NCI-H2171 (cell line): ENCODE measurements around the gene AMBP.

Experiments used
- DNase-seq: peaks from one replicate; lab custom pipeline; 2025; lab: John Stamatoyannopoulos, UW

AMBP gene

DNA sequence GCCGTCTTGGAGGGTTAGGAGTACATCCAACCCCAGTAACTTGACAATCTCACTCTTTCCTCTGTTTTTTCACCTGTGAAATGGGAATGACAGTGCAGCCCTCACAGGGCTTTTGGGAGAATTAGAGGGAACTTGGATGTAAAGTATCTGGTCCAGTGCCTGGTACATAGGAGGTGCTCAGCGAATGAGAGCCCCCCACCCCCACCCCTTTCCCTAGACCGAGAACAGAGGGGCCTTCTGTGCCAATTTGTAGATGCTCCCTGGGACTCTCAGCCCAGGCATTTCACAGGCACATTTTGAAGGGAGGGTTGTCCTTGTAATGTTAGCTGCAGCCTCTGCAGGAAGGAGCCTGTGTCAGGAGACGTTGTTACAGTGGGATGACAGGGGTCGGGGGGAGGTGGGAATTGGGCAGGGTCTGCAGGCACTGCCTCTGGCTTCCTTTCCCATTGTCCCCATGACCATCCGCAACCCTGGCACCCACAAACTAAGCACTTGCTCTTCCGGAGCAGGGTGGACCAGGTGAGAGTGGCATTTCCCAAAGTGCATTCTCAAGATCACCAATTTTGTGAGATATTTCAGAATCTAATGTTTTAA lies 47.0 kb downstream of the AMBP start:
- DNase-seq = no peak

- DNase-seq = no peak
Measured at GRCh38 chr9:114030364-114030763, 47.7 kb downstream of the AMBP start.

DNA sequence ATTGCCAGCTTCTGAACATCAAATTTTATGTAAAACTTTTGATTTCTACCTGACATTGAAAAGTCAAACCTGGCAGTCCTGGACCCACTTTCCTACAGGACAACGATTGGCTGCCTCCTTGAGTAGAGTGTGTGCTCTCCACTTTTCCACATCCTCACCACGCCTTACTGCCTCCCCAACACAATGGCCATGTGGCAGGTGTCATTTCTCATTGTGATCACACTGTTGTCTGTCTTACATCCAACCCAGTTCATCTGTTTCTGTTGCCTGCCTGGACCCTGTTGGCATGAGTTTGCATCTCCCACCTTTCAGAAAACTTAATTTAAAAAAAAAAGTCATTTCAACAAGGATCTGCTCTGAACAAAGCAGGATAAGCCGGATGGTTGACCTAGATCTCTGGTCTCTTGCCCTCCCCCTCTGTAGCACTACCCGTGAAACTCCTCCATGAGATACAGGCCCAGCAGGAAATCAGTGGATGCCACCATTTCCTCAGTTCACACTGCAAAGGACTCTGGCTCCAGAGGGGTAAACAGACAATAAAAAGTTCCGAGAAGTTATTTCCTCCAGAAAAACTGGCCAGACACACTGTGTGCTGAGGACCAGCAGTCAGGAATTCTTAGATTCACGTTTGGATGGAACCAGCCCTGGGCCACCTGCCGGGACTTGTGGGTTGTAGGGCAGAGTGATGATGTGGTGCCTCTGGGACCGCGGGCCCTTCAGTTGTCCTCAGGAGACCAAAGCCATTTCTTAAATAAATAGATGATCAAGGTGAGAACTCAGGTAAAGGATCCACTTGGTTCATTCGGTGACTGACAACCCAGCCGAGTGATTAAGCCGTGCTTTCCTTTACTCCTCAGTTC lies 48.6 kb downstream of the AMBP start:
- DNase-seq = no peak

GRCh38 chr9:114028646-114029045 lies 49.5 kb downstream of the AMBP start:
- DNase-seq = no peak

DNA sequence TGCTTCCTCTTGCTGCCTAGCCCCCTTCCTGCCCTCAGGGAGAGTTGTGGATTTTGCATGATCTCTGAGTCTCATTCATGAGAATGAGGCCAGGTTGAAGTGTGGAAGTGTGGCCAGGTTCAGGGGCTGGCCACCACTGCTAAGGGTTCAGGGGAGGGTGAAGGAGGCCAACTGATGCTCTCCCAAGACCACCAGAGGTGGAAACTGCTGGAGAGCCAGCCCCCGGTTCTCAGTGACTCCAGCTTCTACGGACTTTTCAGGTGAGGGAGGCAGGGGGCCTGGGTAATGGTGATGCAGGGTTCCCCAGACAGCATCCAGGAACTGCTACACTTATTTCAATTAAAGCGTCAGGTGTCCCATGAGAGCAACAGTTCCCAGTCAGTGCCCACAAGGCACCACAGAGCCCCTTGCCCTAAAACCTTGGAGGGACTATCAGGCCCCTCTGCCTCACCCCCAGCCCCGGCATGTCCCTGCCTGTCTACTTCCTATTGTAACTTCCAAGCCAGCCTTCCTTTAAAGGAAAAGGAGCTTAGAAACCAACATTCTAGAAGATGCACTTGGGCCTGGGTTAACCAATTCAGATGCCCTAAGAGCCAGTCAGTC lies 50.1 kb downstream of the AMBP start:
- DNase-seq = no peak

DNA sequence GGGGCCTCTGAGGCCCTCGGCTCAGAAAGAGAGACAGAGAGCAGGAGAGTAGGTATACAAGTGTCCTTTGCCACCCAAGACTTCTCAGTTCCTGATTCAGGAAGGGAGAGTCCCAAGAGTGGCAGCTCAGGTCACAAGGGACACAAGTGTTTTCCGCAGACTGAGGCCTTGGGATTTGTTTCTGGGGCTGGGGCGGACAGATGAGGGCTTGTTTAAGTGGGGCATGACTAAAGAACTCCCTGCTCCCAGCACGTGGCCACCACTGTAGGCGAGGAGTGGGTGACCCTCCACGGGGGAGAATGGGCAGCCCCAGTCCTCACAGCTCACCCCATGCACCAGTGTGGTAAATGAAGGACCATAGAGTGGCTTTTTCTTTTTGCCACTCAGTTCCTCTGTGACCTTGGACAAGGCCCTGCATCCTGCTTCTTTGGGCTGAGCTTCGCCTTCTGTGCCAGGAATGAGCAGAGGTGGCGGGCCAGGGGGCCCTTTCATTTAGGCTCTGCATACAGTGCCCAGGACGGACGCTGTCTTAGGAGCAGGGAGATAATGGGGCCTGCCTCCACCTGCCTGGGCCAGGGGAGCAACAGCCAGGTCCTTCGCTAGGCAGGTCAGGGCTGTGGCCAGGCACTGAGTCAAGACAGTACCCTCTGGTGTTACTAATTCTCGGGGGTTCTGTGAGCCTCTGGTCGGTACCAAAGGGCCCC lies 50.8 kb downstream of the AMBP start:
- no peak for DNase-seq

GRCh38 chr9:114026335-114026734 lies 51.8 kb downstream of the AMBP start:
- no peak for DNase-seq

- no peak for DNase-seq
Measured at GRCh38 chr9:114025760-114026159, 52.3 kb downstream of the AMBP start.

DNA sequence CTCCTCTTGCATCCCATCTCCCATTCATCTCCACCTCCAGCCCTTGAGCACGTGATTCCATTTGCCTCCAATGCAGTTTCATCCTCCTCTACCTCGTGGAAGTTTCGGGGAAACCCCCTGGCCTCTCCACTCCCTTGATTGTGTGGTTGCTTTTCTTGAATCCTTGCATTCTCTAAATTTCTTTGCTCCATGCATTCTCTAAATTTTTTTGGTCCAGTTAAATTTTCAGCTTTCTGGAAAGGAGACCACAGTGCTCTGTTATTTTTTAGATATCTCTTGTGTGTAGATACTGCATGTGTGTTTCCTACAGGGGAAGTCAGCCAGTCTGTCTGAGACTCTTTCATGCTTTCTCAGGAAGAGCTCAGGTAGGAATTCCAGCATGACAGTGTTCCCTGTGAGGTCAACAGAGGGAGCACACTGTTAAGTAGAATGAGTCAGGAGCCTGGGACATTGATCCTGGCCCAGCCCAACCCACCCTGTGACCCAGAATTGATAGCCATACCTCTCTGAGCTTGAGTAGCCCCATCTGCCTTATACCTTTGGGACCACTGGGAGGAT lies 52.8 kb downstream of the AMBP start:
- DNase-seq = no peak

- DNase-seq = no peak
Measured at GRCh38 chr9:114023961-114024360, 54.1 kb downstream of the AMBP start.

DNA sequence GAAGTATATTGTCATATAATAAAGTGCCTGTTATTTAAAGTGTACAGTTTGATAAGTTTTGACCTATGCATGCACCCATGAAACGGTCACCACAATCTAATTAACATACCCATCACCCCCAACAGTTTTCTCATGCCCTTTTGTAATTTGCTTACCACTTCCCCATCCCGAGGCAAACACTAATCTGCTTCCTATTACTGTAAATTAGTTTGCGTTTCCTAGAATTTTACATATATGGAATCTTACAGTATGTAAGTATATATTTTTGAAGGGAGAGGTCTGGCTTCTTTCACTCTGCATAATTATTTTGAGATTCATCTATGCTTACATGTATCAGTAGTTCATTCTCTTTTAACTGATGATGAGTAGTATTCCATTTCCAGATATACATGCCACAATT lies 56.5 kb downstream of the AMBP start:
- DNase-seq = no peak

DNA sequence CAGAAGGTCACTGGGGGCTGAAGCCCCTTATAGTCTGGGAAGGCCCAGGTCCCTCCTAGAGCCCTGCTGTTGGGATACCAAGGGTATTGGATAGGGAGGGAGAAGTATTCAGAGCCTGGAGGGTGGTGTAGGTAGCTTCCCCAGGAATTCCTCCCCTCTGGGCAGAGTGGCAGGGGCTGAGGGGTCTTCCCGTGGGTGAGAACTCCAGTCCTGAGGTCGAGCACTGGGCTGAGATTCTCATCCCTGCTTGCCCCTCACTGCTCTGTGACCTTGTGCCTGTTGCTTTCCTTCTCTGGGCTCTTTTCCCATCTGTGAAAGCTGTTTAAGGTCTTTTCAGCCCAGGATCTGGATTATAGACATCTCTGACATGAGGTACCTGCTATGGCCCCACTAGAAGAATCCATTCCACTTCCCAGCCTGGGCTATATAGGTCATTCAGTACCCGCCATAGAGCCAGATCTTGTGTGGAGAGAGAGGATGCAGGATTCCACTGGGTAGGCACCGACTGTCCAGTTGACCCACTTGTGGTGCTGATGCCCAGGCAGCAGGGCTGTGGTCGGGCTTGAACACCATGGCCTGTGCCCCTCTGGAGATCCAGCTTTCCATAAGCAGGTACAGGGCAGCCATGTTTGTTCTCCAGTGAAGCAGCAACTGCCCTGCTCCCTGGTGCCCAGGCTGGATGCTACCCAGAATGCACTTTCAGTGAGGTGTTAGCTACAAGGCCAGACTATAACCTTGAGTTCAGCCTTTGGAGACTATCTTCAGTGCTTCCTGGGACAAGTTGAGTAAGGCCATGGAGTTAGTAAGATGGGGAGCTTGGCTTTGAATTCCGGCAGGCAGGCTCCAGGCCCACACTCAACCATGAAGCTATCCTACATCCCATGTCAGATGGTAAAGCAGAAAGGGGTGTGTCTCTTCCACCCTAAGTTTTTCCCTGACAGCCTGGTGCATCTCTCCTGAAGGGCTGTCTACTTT lies 60.1 kb downstream of the AMBP start:
- no peak for DNase-seq

- no peak for DNase-seq
Measured at GRCh38 chr9:114016629-114017423, 61.3 kb downstream of the AMBP start.

GRCh38 chr9:114016101-114016500 lies 62.0 kb downstream of the AMBP start:
- no peak for DNase-seq

- DNase-seq = no peak
Measured at GRCh38 chr9:114015607-114016006, 62.5 kb downstream of the AMBP start.

DNA sequence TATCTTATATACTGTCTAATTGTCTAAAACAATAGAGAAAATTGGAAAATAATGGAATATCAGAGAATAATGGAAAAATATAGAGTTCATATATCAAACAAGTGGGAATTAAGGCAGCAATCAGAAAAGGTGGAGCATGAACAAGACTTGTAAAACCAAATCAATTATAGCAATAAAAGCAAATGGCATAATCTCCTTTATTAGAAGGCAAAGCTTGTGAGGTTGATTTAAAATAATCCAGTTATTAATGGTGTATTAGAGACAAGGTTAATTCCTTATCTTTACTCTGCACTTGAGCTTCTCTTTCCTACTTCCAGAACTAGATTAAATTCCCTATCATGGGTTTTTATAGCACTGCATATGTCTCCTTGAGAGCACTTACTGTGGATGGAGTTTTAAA lies 64.1 kb downstream of the AMBP start:
- no peak for DNase-seq

DNA sequence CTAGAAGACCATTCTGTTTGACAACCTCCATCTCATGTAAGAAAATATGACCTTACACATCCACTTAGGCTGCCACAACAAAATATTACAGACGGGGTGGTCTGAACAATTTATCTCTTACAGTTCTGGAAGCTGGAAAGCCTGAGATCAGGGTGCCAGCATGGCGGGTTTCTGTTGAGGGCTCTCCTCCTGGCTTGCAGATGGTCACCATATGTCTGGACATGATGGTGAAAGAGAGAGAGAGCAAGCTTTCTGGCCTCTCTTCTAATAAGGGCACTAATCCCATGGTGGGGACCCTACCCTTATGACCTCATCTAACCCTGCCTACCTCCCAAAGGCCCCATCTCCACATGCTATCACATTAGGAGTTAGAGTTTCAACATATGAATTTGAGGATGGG lies 66.0 kb downstream of the AMBP start:
- DNase-seq = no peak

DNA sequence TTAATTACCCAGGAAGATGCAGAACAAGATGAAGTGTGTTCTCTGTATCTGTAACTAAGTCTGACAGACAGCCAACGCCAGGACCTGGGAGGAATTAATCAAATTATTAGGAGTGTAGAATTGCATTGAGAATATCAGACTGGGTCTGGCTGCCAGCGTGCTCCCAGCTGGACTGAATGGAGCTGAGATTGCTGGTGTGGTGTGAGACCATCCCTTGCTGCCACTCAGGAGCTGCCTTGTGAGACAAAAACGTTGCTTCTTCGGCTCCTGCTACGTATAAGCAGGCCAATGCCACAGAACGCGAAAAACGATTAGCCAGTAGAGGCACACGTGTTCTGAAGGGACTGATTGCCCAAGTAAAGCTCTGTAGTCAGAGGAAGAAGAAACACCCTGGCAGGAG lies 66.8 kb downstream of the AMBP start:
- DNase-seq = no peak
